Measurements from ENCODE around the gene WAPL. TPM values are rescaled to one million over a fixed set of nuclear protein-coding genes. Genes with fewer than 3 reads are reported as not detected.

WAPL gene
- total RNA-seq, 3 donors from 2014 or later = 39.8 to 65.0 (median 49.5) TPM

- H3K27me3 ChIP-seq = no peaks in the 10 kb centered on the region
- H3K9me3 ChIP-seq = no peaks in the 10 kb centered on the region
- no peak for DNase-seq (ENCODE audit: low spot score in 2 of 2)
- H3K4me3 ChIP-seq = no peak overlapping the region
- H3K27ac ChIP-seq = no peak overlapping the region
- H3K4me1 ChIP-seq = no peaks in the 10 kb centered on the region
- no peak for TF ChIP-seq CTCF (IDR thresholded peaks at IDR 0.05)
- TF ChIP-seq POLR2AphosphoS5 (IDR thresholded peaks at IDR 0.05) = no peak
- no peak for TF ChIP-seq POLR2A (IDR thresholded peaks at IDR 0.05)
- intact Hi-C loops (cut with DNase I; ENCODE audit: low total_unique reads) = no loop called here
- H3K36me3 ChIP-seq = no peaks in the 10 kb centered on the region
Observed at GRCh38 chr10:86449926-86450558, 71.5 kb downstream of the WAPL start.

DNA sequence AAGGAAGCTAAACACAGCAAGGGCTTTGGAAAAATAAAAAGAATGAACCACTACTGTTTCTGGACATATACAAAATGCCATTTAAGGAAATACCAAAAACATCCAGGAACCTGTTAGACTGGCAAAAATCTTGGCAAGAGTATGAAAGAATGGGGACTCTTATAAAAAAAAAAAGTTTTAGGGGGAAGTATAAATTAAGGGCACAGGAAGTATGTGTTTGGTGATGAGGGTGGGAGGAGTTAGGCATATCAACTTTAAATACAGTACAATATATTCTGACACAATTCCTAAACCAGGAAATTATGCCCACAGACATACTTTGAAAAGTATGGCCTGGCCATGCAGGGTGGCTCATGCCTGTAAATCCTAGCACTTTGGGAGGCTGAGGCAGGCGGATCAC, 74.2 kb downstream of the WAPL start:
- Histone ChIP-seq H3K36me3 (no peaks in the 10 kb centered on the region), H3K27me3 (no peaks in the 10 kb centered on the region), H3K4me3 (no peak overlapping the region), H3K4me1 (no peaks in the 10 kb centered on the region), H3K27ac (no peak overlapping the region), H3K9me3 (no peaks in the 10 kb centered on the region)
- DNase-seq (ENCODE audit: low spot score in 2 of 2) = no peak
- TF ChIP-seq POLR2AphosphoS5 (IDR thresholded peaks at IDR 0.05) (no peak), CTCF (IDR thresholded peaks at IDR 0.05) (no peak), POLR2A (IDR thresholded peaks at IDR 0.05) (no peak)
- intact Hi-C loops (cut with DNase I; ENCODE audit: low total_unique reads) = no loop called here

DNA sequence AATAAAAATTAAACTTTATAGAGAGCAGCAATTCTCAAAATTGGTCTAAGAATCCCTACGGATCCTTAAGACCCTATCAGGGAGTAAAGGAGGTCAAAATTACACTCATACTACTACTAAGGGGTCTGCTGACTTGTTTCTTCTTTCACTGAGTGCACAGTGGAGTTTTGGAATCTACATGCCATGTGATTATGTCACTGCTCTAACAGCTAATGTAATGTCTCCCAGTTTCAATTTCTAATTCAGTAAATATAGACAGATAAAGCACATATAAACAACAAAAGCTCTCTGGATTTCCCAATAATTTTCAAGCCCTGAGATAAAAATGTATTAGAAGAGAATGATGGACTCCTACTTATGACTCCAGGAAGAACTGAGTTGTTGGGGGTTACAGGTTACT, 74.6 kb downstream of the WAPL start:
- no peak overlapping the region for H3K4me3 ChIP-seq
- TF ChIP-seq POLR2AphosphoS5 (IDR thresholded peaks at IDR 0.05) (no peak), POLR2A (IDR thresholded peaks at IDR 0.05) (no peak), CTCF (IDR thresholded peaks at IDR 0.05) (no peak)
- intact Hi-C loops (cut with DNase I; ENCODE audit: low total_unique reads) = no loop called here
- H3K27ac ChIP-seq = no peak overlapping the region
- peaks cover 4% of the 10 kb centered on the region for H3K36me3 ChIP-seq
- no peaks in the 10 kb centered on the region for H3K4me1 ChIP-seq
- H3K9me3 ChIP-seq = no peaks in the 10 kb centered on the region
- DNase-seq (ENCODE audit: low spot score in 2 of 2) = no peak
- H3K27me3 ChIP-seq = no peaks in the 10 kb centered on the region

DNA sequence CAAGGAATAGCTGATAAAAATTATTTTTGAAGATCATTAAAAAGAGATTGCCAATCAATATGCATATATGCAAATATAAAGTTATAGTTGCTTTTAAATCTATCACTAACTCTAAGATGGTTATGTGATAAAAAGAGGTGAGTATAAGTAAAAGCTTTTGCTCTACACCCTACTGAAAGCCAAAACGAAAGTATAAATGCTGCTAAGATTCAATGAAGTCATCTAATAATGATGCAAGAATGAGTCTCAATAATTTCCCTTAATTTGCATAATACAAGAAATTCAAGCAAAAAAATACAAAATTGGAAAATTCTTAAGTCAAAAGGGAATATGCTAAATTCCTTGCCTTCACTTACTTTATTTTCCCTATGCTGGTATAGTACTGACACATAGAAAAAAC, 75.2 kb downstream of the WAPL start:
- Histone ChIP-seq H3K4me3 (no peak overlapping the region), H3K36me3 (peaks cover 6% of the 10 kb centered on the region), H3K4me1 (no peaks in the 10 kb centered on the region), H3K9me3 (no peaks in the 10 kb centered on the region), H3K27me3 (no peaks in the 10 kb centered on the region), H3K27ac (no peak overlapping the region)
- intact Hi-C loops (cut with DNase I; ENCODE audit: low total_unique reads) = no loop called here
- no peak for DNase-seq (ENCODE audit: low spot score in 2 of 2)
- TF ChIP-seq POLR2AphosphoS5 (IDR thresholded peaks at IDR 0.05) (no peak), CTCF (IDR thresholded peaks at IDR 0.05) (no peak), POLR2A (IDR thresholded peaks at IDR 0.05) (no peak)

GRCh38 chr10:86443936-86444335, 77.7 kb downstream of the WAPL start:
- TF ChIP-seq POLR2A (IDR thresholded peaks at IDR 0.05) (no peak), CTCF (IDR thresholded peaks at IDR 0.05) (no peak), POLR2AphosphoS5 (IDR thresholded peaks at IDR 0.05) (no peak)
- intact Hi-C loops (cut with DNase I; ENCODE audit: low total_unique reads) = no loop called here
- Histone ChIP-seq H3K4me3 (no peak overlapping the region), H3K4me1 (no peaks in the 10 kb centered on the region), H3K36me3 (peaks cover 6% of the 10 kb centered on the region), H3K27ac (no peak overlapping the region), H3K27me3 (no peaks in the 10 kb centered on the region), H3K9me3 (no peaks in the 10 kb centered on the region)
- DNase-seq (ENCODE audit: low spot score in 2 of 2) = no peak

All from breast epithelium (tissue), 4 donors.